GM12874 (cell line): ENCODE results near the gene PHF23.

Experiments
- TF ChIP-seq, protein P1 (sequence below): IDR thresholded peaks from 2 replicates; pipeline ENCODE4 v1.5.1; 2011; ENCODE audit warnings: low read depth, mild to moderate bottlenecking, control low read depth, low read length, moderate library complexity; ENCODE audit not compliant: insufficient read depth

The PHF23 gene

DNA sequence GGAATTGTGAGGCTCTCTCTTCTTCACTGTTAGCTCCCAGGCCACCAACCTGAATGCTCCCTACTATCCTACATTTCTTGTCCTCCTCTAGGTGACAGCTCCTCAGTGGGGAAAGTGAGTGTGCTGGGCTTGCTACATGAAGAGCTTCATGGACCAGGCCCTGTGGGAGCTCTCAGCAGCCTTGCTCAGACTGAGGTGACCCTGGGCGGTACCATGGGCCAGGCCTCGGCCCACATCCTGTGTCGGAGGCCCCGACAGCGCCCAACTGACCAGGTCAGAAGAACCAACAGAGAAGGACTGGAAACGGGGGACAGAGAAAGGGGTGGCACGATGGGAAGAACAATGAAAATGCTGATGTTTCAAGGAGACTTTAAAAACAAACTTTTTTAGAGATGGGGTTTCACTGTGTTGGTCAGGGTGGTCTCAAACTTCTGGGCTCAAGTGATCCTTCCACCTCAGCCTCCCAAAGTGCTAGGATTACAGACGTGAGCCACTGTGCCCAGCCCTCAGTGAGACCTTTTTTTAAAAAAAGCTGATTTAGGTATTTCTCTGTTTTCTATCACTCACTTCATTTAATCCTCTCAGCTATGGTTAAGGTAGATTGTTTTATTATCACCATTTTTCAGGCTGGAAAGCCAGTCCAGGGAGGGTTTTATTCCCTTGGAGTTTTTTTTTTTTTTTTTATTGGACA, 17.7 kb upstream of the PHF23 start:
- TF ChIP-seq, protein P1, sequence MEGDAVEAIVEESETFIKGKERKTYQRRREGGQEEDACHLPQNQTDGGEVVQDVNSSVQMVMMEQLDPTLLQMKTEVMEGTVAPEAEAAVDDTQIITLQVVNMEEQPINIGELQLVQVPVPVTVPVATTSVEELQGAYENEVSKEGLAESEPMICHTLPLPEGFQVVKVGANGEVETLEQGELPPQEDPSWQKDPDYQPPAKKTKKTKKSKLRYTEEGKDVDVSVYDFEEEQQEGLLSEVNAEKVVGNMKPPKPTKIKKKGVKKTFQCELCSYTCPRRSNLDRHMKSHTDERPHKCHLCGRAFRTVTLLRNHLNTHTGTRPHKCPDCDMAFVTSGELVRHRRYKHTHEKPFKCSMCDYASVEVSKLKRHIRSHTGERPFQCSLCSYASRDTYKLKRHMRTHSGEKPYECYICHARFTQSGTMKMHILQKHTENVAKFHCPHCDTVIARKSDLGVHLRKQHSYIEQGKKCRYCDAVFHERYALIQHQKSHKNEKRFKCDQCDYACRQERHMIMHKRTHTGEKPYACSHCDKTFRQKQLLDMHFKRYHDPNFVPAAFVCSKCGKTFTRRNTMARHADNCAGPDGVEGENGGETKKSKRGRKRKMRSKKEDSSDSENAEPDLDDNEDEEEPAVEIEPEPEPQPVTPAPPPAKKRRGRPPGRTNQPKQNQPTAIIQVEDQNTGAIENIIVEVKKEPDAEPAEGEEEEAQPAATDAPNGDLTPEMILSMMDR = no peak

DNA sequence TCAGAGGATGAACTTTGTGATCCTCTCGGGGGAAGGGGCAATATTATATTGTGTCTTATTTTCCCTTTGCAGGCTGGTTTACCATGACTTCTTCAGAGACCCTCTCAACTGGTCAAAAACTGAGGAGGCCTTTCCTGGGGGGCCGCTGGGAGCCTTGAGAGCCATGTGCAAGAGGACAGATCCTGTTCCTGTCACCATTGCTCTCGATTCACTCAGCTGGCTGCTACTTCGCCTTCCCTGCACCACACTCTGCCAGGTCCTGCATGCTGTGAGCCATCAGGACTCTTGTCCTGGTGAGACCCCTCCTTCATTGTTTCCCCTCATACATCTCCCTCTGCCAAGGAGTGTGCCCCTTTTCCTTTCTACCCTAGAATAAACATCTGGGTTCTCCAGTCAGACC, 15.3 kb upstream of the PHF23 start:
- TF ChIP-seq, protein P1 = no peak

GRCh38 chr17:7253082-7253481, 13.8 kb upstream of the PHF23 start:
- TF ChIP-seq, protein P1 = no peak

DNA sequence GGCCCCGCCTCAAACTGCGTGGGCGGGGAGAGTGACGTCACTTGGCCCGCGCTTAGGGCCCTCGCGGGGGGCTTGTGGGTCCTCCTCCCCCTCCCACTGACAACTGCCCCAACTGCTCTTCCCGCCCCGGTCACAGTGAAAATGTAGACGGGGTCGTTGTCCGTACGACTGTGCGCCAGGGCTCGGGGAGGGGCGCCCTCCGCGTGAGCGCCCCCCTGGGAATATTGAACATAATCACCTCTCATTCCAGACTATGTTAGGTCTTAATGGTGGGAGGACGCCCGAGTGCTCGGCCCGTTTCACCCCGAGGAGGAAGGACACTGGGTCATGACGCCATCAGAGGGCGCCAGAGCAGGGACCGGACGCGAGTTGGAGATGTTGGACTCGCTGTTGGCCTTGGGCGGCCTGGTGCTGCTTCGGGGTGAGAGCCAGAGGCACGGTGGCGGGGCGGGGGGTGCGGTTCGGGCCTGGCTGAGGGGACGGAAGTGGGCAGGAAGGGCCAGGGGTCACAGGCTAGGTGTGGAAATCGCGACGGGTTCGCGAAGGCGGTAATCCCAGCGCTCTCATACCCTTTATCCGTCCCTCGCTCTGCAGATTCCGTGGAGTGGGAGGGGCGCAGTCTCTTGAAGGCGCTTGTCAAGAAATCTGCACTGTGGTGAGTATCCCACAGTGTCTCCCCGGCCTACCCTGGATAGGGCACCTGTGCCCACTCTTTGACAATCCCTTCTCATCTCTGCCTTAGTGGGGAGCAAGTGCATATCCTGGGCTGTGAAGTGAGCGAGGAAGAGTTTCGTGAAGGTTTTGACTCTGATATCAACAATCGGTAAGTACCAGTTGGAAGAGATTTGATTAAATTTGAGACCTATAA, 13.2 kb upstream of the PHF23 start, which contains the start of gene ELP5:
ELP5 (plus strand) TSS at position 40 of the 868 bp plus-strand sequence; CDS start at position 376, 336 bp downstream.
- TF ChIP-seq, protein P1 = no peak; the same call in 1 of the 2 replicates

- TF ChIP-seq, protein P1 = no peak
Measured at GRCh38 chr17:7251661-7252175, 12.5 kb upstream of the PHF23 start, which contains the start of gene CTDNEP1. Gene CTDNEP1 (minus strand): TSS chr17:7251734. CDS start chr17:7251296, 438 bp downstream.

GRCh38 chr17:7250695-7251627, 11.7 kb upstream of the PHF23 start:
- TF ChIP-seq, protein P1 = no peak
